Measurements from ENCODE around the gene DNAJB6.

DNA sequence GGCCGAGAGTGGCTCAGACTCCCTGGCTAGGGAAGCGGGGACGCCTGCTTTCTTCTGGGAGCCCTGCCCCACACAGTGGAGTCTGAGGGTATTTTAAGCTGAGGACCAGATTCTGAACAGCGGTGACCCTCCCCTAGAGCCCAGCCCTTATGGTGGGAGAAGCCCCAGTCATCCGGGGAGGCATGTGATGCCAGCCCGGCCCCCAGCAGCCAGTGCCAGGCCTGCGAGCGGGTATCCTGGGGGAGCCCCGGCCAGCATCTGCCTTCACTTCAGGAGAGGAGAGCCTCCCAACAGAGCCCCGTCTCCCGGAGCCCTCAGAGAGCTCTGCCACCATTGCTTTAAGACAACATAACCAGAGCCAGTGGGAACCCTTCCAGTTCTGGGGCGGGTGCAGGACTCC lies 41.5 kb upstream of the DNAJB6 start:
- TF ChIP-seq, protein P1, sequence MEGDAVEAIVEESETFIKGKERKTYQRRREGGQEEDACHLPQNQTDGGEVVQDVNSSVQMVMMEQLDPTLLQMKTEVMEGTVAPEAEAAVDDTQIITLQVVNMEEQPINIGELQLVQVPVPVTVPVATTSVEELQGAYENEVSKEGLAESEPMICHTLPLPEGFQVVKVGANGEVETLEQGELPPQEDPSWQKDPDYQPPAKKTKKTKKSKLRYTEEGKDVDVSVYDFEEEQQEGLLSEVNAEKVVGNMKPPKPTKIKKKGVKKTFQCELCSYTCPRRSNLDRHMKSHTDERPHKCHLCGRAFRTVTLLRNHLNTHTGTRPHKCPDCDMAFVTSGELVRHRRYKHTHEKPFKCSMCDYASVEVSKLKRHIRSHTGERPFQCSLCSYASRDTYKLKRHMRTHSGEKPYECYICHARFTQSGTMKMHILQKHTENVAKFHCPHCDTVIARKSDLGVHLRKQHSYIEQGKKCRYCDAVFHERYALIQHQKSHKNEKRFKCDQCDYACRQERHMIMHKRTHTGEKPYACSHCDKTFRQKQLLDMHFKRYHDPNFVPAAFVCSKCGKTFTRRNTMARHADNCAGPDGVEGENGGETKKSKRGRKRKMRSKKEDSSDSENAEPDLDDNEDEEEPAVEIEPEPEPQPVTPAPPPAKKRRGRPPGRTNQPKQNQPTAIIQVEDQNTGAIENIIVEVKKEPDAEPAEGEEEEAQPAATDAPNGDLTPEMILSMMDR (IDR thresholded peaks at IDR 0.05) = no peak
- no peak for TF ChIP-seq POLR2A (IDR thresholded peaks at IDR 0.05)

Data from stomach (tissue), 4 donors.